GM12873 (cell line): Measurements from ENCODE around the gene ZDHHC19.

Experiments used
- TF ChIP-seq, protein P1 (sequence below): IDR thresholded peaks from 2 replicates; pipeline ENCODE4 v1.5.1; 2012; ENCODE audit warnings: low read depth, mild to moderate bottlenecking, moderate library complexity, low read length, control low read depth; ENCODE audit not compliant: insufficient read depth; ENCODE audit errors: missing control alignments

The ZDHHC19 gene

GRCh38 chr3:196241704-196242103 is 30.5 kb upstream of the ZDHHC19 start:
- TF ChIP-seq, protein P1, sequence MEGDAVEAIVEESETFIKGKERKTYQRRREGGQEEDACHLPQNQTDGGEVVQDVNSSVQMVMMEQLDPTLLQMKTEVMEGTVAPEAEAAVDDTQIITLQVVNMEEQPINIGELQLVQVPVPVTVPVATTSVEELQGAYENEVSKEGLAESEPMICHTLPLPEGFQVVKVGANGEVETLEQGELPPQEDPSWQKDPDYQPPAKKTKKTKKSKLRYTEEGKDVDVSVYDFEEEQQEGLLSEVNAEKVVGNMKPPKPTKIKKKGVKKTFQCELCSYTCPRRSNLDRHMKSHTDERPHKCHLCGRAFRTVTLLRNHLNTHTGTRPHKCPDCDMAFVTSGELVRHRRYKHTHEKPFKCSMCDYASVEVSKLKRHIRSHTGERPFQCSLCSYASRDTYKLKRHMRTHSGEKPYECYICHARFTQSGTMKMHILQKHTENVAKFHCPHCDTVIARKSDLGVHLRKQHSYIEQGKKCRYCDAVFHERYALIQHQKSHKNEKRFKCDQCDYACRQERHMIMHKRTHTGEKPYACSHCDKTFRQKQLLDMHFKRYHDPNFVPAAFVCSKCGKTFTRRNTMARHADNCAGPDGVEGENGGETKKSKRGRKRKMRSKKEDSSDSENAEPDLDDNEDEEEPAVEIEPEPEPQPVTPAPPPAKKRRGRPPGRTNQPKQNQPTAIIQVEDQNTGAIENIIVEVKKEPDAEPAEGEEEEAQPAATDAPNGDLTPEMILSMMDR = no peak

DNA sequence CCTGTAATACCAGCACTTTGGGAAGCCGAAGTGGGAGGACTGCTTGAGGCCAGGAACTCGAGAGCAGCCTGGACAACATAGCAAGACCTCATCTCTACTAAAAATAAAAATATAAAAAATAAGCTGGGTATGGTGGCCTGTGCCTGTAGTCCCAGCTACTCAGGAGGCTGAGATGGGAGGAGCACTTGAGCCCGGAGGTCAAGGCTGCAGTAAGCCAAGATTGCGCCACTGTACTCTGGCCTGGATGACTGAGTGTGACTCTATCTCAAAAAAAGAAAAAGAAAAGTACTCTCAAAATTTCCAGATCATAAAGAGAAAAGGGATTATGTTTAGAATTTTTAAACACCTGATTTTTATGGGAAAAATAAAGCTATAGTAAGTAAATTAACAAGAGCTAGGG is 29.2 kb upstream of the ZDHHC19 start:
- TF ChIP-seq, protein P1 = no peak

DNA sequence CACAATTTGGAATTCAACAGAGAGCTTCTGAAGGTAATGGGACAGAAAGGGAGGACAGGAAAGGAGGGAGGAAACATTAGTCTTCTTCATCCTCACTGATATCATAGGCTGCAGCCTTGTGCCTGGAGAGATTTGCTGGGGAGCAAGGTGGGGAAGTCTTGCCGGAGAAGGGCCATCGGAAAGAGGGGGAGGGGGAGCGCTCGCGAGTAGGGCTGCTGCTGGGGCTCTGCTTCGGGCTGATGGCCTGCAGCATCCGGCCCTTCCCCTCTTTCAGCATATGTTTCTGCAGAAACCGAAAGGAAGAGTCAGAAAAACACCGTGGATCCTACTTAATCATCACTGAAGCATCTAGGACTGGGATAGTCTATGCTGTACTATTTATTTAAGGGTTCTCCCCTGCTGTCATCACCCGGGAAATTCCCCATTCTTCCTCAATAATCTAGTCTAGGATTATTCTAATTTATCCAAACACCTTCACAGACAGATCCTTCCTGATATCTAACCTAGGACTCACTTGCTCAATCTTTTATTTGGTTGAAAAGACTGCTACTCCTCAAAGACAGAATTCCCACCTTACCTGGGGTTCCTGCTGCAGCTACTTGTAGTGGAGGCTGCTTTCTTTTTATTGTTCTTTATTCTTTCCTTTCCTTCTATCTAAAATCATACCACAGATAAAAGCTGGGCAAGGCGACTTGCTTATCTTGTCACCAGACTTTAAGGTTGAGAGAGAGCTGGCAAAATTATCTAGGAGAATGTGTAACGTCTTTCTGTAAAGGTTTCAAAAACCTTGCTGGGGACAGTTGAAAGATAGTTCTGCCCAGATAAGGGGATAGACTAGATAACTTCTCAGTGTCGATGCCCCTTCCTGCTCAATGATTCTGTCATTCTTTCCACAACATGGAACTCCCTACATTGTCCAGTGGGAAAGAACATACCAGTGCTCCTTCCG is 27.7 kb upstream of the ZDHHC19 start:
- TF ChIP-seq, protein P1 = no peak

DNA sequence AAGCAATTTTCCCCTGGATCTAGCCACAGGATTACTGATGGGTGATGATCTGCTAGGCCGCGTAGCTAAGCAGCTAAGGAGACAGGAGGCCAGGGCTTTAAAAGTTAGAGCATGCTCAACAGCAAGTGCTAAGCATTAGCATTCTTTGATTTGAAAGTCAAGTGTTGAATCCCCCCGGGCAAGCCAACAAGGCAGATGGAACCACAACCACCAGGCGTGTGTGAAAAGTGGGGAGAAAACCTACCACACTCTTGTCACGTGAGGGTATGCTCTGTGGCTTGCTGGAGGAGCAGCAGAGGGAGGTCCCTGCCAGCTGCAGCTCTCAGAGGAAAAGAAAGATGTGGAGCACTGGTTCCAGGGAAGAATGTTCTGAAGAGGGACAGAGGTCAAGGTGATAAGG is 26.0 kb upstream of the ZDHHC19 start:
- TF ChIP-seq, protein P1 = no peak

DNA sequence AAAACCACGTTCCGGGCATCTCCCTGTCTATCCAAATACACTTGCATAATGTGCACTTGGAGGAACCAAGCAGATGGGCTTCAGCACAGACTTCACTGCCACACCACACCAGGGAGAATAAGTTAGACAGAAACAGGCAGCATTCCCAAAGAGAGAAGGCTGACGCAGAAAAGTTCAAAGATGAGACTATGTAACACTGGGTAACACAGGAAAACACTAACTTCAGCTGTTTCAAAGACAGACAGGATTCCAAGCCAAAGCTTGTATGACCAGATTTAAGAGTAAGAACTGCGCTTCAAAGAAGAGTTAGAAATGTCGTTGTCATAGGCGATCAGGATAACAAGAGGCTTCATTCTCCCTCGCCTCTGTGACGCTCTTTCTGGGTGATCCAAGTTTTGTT is 25.0 kb upstream of the ZDHHC19 start:
- TF ChIP-seq, protein P1 = no peak

DNA sequence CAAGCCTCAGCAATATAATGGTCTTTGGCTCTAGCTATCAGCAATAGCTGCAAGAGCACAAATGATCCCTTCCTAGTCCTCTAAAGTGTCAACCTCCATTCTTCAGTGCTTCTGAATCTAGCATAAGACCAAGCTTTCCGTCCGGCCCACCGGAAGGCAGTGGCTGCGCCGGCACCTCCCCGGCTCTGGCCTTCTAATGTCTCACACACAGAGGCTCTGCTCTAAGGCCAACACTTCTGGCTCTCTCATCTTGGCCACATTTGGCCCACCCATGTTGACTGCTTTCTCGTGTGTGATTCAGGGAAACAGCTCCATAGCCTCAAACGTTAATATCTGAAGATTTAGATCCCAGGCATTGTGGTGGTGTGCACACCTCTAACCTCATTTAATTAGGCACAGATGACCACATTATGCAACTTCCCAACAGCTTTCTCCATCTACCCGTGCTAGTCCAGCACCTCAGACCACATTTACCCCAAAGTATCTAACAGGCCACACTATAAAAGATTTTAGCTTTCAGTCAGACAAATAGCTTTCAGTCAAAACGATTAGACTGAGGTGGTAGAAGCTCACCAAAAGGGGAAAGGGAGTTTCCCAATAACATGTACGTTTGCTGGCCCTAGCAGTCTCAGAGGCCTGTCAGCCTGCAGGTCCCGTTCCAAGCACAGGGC is 24.4 kb upstream of the ZDHHC19 start:
- TF ChIP-seq, protein P1 = no peak

DNA sequence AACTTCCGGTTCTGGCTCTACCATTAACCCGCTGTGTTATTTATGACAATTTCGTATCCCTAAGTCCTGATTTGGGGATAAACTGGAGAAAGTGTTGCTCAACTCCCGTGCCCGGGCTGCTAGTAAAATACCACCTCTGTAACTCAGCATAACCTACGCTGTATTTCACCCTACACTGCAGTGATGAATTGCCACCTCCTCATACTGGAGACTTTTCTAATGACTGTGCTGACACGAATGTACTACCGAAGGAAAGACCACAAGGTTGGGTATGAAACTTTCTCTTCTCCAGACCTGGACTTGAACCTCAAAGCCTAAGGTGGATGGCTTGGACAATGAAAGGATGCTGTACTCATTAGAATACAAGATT is 21.7 kb upstream of the ZDHHC19 start:
- TF ChIP-seq, protein P1 = no peak
